HG03097 (cell line): ENCODE results near the gene GPRIN2.

ENCODE experiments used
- ATAC-seq: cut with Tn5 transposase; IDR thresholded peaks from one replicate; pipeline ENCODE4 v1.9.1; 2021; ENCODE audit not compliant: unreplicated experiment, low FRiP score

The GPRIN2 gene

GRCh38 chr10:46550076-46550790, 6.2 kb downstream of the GPRIN2 start:
- no peak for ATAC-seq

- no peak for ATAC-seq
Measured at GRCh38 chr10:46549171-46550075, 7.0 kb downstream of the GPRIN2 start.

GRCh38 chr10:46548498-46549090, 7.9 kb downstream of the GPRIN2 start:
- no peak for ATAC-seq

- no peak for ATAC-seq
Measured at GRCh38 chr10:46547541-46548497, 8.6 kb downstream of the GPRIN2 start.

DNA sequence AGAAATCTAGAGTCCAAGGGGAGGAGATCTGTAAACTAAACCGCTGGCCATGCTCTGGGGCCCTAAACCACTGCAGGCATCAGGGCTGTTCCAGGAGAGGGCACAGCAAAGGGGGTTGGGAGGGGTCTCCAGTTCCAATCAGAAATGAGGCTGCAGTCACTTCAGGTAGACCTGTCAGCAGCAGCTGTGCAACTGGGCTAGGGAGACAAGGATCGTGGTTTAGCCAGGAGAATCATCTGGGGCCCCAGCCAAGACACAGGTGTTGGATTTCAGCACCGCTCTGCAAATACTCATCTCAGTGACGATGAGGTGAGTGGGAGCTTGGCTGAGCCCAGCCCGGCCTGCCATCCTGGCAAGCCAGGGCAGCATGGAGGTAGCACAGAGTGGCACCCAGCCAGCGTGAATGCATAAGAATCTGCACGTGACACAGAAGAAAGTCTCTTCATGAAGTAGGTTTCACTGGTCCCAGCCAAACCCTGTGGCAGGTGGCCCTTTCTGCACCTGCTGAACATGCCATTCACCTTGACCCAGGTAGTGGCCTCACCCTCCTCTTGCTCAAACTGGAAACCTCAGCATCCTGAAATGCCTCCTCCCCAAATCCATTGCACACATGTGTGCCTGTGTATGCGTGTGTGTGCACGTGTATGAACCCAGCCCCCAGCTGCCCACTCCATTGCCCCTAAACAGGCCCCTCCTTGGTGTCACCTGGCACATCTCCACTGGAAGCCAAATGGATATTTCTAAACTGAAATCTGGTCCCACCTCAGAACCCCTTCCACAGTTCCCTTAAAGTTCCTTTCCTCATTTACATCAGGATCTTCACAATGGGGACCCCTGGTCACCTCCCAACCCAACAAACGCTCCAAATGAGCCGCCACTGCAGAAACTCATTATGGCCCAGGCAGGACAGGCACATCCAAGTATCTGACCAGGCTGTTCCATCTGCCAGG, 9.6 kb downstream of the GPRIN2 start:
- no peak for ATAC-seq

DNA sequence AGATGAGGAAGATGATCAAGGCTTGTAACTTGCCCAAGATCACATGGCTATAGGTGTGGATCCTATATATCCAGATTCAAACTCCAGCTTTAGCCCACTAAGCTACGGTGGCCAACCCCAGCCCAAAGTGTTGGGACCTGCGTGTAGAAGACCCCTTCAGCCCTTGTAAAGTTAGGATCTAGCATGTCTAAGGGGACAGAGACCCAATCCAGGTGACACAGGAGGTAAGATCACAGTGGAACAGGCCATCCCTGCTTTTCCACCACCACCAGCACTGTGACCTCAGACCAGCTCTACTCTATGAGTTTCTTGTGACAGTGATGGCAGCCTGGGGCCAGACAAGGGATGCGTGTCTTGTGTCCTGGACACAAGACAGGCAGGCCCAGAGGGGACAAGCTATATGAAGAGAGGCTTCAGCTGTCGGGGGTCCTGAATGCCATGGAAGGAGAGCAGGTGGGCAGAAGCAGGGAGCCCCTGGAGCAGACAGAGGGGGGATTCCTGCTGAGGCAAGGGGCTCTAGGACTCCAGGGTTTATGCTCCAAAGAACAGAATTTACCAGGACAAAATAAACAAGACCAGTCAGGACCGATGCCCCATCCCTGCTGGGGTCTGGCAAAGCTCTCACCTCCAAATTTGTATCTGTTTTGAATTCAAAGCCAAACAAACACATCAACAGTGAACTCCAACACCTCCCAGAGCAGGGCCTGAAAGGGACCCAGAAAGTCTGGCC, 10.4 kb downstream of the GPRIN2 start:
- ATAC-seq: no peak

DNA sequence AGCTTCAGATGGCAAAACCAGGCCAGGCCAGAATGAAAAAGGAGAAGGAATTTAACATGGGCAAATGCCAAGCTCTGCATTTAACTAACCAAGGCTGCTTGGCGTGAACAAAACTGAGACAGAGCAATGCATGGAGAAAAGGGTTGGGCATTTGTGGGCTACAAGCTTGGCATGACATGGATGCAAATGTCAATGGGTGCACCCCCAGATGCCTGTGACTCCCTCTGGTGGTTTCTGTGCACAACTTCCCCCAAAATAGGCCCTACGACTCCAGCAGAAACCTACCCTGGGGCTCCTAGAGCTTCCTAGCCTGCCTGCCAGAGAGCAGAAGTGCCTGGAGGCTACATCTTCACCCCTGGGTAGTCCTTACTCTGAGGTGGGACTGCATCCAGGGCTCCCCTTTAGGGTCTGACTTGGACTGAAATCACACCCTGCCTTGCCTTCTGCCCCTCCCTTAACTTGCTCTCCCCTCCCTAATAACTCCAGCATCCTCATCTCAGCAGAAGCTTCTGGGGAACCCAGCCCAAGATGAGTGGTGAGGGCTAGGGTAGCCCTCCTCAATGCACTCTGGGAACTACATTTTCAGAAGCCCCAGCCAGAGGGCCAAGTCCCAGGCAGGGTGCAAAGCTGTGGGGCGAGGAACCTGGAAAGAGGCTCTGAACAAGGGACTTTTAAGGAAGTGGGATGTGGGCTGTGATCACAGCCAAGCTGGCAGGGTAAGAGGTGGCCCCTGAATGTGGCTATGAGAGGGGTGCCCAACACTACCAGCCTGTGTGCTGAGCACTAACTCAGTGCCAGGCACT, 11.3 kb downstream of the GPRIN2 start:
- ATAC-seq: no peak

DNA sequence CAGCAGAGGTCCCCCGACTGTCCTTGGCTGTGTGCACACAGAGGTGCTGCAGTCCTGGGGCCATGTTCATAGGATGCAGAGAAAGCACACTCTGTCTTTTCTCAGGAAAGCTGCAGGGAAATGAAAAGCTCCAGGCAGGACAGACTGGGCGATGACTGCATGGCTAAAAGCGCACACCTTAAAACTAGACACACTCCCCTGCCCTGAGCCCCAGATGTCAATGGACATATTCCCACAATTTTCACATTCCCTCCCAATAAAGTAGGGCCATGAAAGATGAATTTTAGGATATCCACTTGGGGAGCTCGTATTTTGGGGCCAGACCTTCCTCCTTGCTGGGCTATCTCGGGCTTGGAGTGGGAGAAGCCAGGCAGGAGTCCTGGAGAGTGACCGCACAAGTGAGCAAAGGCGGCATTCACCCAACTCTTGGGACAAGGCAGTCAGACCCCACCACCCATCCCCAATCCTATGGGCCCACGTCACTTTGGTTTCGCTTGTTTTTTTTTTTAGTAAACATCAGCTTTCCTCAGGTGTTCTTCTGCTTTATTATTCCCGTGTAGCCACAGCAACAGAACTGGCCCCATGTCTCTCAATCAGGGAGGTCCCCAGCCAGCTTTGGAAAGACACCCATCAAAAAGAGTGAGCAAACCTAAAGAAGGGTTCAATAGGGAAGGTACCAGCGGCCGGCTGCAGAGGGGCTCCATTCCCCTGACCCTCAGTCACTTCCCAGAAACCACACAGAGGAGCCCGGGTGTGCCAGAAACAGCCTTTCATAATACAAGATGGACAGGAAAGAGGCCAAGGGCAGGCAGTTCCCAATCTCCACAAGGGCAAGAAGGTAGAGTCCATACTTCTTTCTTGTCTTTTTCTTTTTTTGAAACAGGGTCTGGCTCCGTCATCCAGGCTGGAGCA, 12.7 kb downstream of the GPRIN2 start:
- no peak for ATAC-seq

GRCh38 chr10:46542567-46543465, 13.6 kb downstream of the GPRIN2 start:
- no peak for ATAC-seq

- no peak for ATAC-seq
Measured at GRCh38 chr10:46541735-46542566, 14.5 kb downstream of the GPRIN2 start.

DNA sequence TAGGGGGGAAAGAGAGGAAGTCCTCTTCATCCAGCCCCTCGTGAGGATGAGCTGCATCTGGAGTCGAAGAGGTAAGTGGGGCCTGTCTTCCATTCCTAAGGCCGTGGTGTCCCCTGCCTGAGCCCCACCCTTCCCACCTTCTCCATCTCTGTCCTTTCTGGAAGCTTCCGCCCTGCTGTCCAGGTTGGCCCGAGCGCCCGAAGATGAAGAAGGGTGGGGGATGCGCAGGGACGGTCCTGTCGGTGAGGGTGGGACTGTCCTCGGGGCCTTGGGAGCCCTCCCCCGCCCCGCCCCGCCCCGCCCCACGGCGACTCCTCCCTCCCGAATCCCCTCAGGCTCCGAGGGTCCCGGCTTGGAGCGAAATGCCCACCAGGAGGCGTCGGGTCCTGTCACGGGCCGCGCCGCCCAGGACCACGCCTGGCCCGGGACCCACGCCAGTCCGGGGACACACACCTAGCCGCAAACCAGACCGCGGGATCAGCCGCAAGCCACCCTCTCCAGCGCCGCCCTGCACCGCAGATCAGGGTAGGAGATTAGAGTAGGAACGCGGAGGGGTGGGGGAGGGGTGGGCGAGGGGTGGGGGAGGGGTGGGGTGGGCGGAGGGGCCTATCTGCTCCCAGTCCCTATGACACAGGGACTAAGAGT, 15.3 kb downstream of the GPRIN2 start:
- no peak for ATAC-seq

DNA sequence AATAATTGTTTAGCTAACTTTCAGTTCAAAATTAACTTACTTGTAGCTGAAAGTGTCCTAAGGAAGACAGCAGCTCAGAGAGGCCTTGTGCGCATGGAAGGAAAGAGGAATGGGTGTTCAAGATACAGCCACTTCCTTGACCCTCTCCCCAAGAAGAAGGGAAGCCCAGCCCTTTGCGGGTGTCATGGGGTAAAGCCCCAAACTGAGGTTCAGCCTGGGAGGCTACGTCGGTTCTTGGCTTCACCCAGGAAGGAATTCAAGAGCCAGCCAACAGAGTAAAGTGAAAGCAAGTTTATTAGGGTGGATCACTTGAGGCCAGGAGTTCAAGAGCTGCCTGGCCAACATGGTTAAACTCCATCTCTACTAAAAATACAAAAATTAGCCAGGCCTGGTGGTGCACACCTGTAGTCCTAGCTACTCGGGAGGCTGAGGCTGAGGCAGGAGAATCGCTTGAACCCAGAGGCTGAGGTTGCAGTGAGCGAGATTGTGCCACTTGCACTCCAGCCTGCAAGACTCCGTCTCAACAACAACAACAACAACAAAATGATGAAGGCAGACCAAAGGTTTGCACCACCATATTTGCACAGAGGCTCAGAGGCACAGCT, 15.9 kb downstream of the GPRIN2 start:
- ATAC-seq: no peak

DNA sequence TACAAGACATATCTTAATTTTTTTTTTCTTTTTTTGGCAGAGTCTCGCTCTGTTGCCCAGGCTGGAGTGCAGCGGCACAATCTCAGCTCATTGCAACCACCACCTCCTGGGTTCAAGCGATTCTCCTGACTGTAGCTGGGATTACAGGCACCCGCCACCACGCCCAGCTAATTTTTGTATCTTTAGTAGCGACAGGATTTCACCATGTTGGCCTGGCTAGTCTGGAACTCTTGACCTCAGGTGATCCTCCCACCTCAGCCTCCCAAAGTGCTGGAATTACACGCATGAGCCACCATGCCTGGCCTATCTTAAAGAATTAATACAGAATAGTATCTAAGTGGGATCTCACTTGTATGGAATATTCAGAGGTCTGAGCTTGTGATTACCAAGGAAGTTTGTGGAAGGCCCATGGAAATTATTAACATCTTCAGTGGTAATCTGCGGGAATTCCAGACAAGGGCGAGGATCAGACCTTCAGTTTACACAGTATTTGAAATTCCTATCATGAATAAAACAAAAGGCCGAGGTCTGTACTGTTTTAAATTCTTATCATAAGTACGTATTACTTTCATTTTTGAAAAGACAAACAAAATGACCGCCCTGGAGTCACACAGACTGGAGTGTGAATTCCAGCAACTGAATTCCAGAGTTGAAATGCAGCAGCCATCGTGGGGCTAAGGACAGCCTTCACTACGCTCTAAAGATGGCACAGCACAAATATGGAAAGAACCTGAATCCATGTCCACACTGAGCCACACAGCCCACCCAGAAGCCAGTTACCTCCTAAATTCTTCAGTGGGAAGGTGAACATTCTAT, 16.7 kb downstream of the GPRIN2 start:
- no peak for ATAC-seq
